HepG2 (cell line): ENCODE results near the gene MST1. TPM values are rescaled to one million over a fixed set of nuclear protein-coding genes. Genes with fewer than 3 reads are reported as not detected.

Experiments
- DZIP1 ChIP-seq: sonication (generic); formaldehyde crosslinking; IDR thresholded peaks from 2 replicates; pipeline ENCODE4 v1.5.0; 2020; ENCODE audit warnings: mild to moderate bottlenecking, missing genetic modification reagents
- E2F2 ChIP-seq: sonication (generic); formaldehyde crosslinking; IDR thresholded peaks from 2 replicates; pipeline ENCODE4 v1.4.0; 2020; ENCODE audit warnings: missing genetic modification reagents, borderline replicate concordance
- HIVEP1 ChIP-seq: sonication (generic); formaldehyde crosslinking; IDR thresholded peaks from 2 replicates; pipeline ENCODE4 v1.4.0; 2020; ENCODE audit warnings: mild to moderate bottlenecking, missing genetic modification reagents
- KIAA2018 ChIP-seq: sonication (generic); formaldehyde crosslinking; IDR thresholded peaks from 2 replicates; pipeline ENCODE4 v1.5.0; 2020; ENCODE audit warnings: mild to moderate bottlenecking, missing genetic modification reagents, borderline replicate concordance
- PRDM4 ChIP-seq: sonication (generic); formaldehyde crosslinking; IDR thresholded peaks from 2 replicates; pipeline ENCODE4 v1.9.0; 2021; ENCODE audit warnings: missing genetic modification reagents, borderline replicate concordance
- ZNF18 ChIP-seq: sonication (generic); formaldehyde crosslinking; IDR thresholded peaks from 2 replicates; pipeline ENCODE4 v1.8.0; 2022; ENCODE audit warnings: mild to moderate bottlenecking, missing genetic modification reagents; ENCODE audit not compliant: insufficient replicate concordance
- ZNF264 ChIP-seq: sonication (generic); formaldehyde crosslinking; IDR thresholded peaks from 2 replicates; pipeline ENCODE4 v1.4.0; 2020; ENCODE audit warnings: missing genetic modification reagents
- polyA plus RNA-seq, 8 experiments: library from polyadenylated mRNA; depleted of rRNA in 3 of 8; stranded (reverse) in 7 of 8; unstranded in 1 of 8; fragments of >200 nt; fragmentation: Illumina TruSeq in 4 of 8; extraction: Trizol in 4 of 8; gene quantifications; 2 replicates each; pipeline versions ENCODE4 v1.2.1 to v1.2.3, GENCODE V29; 2011 to 2016; ENCODE audit warnings: low read depth in 4 of 8, missing spikeins in 1 of 8, mixed read lengths in 1 of 8; ENCODE audit not compliant: insufficient read depth in 1 of 8
- total RNA-seq, 5 experiments: library from RNA; depleted of rRNA; stranded (reverse); fragments of >200 nt; fragmentation: Illumina TruSeq; extraction: Trizol; gene quantifications; 2 replicates each; pipeline ENCODE4 v1.2.3, GENCODE V29; 2016; ENCODE audit warnings: low read depth in 1 of 5

The MST1 gene
- total and polyA plus RNA-seq, 2 of the 13 experiments (the other 11 are each of a cell fraction or from before 2014, with no cell fraction given) = 189 to 452 TPM

GRCh38 chr3:49671291-49672288 lies 17.7 kb downstream of the MST1 start (continued):
- TF ChIP-seq ZNF264 (CRISPR knock-in tag) = no peak; the same call in 1 of the 2 replicates
- no peak for TF ChIP-seq DZIP1
- no peak for TF ChIP-seq E2F2 (CRISPR knock-in tag)
- no peak for TF ChIP-seq KIAA2018 (CRISPR knock-in tag)
- no peak for TF ChIP-seq PRDM4
- TF ChIP-seq ZNF18 (CRISPR knock-in tag) = no peak
- TF ChIP-seq HIVEP1 (CRISPR knock-in tag) = 0 out of 2 replicates have a peak, but pooled peaks have one; percentile 24
